ENCODE results near the gene PRDX5.

PRDX5 gene

GRCh38 chr11:64292460-64293254, 25.3 kb upstream of the PRDX5 start:
- Histone ChIP-seq H3K9me3 (ENCODE audit: severe bottlenecking) (no peaks in the 10 kb centered on the region), H3K4me3 (ENCODE audit: severe bottlenecking) (no peak overlapping the region), H3K36me3 (ENCODE audit: low read depth) (no peaks in the 10 kb centered on the region), H3K27ac (ENCODE audit: poor library complexity, severe bottlenecking) (no peak overlapping the region), H3K27me3 (ENCODE audit: insufficient read depth, poor library complexity, severe bottlenecking) (peaks cover 30% of the 10 kb centered on the region), H3K4me1 (ENCODE audit: insufficient read depth, poor library complexity, severe bottlenecking) (no peaks in the 10 kb centered on the region)
- ATAC-seq (ENCODE audit: low read depth) (no peak), DNase-seq (ENCODE audit: low spot score) (no peak)
- no peak for TF ChIP-seq CTCF (IDR thresholded peaks at IDR 0.05; ENCODE audit: poor library complexity, severe bottlenecking)

GRCh38 chr11:64294774-64295173, 23.1 kb upstream of the PRDX5 start:
- H3K27me3 ChIP-seq (ENCODE audit: insufficient read depth, poor library complexity, severe bottlenecking) = peaks cover 40% of the 10 kb centered on the region
- no peak for DNase-seq (ENCODE audit: low spot score)
- H3K36me3 ChIP-seq (ENCODE audit: low read depth) = no peaks in the 10 kb centered on the region

GRCh38 chr11:64295760-64296159, 22.2 kb upstream of the PRDX5 start:
- Histone ChIP-seq H3K4me1 (ENCODE audit: insufficient read depth, poor library complexity, severe bottlenecking) (no peaks in the 10 kb centered on the region), H3K27me3 (ENCODE audit: insufficient read depth, poor library complexity, severe bottlenecking) (peaks cover 48% of the 10 kb centered on the region), H3K27ac (ENCODE audit: poor library complexity, severe bottlenecking) (no peak overlapping the region), H3K9me3 (ENCODE audit: severe bottlenecking) (no peaks in the 10 kb centered on the region), H3K4me3 (ENCODE audit: severe bottlenecking) (no peak overlapping the region), H3K36me3 (ENCODE audit: low read depth) (no peaks in the 10 kb centered on the region)
- TF ChIP-seq CTCF (IDR thresholded peaks at IDR 0.05; ENCODE audit: poor library complexity, severe bottlenecking) = no peak
- no peak for DNase-seq (ENCODE audit: low spot score)
- no peak for ATAC-seq (ENCODE audit: low read depth)

More at GRCh38 chr11:64294774-64295173, 23.1 kb upstream of the PRDX5 start:
- TF ChIP-seq CTCF (IDR thresholded peaks at IDR 0.05; ENCODE audit: poor library complexity, severe bottlenecking) = no peak
- ATAC-seq (ENCODE audit: low read depth) = no peak
- H3K4me3 ChIP-seq (ENCODE audit: severe bottlenecking) = no peak overlapping the region
- H3K9me3 ChIP-seq (ENCODE audit: severe bottlenecking) = no peaks in the 10 kb centered on the region
- H3K27ac ChIP-seq (ENCODE audit: poor library complexity, severe bottlenecking) = no peak overlapping the region
- H3K4me1 ChIP-seq (ENCODE audit: insufficient read depth, poor library complexity, severe bottlenecking) = no peaks in the 10 kb centered on the region

GRCh38 chr11:64296236-64296635, 21.7 kb upstream of the PRDX5 start:
- ATAC-seq (ENCODE audit: low read depth) (no peak), DNase-seq (ENCODE audit: low spot score) (no peak)
- Histone ChIP-seq H3K27ac (ENCODE audit: poor library complexity, severe bottlenecking) (no peak overlapping the region), H3K4me1 (ENCODE audit: insufficient read depth, poor library complexity, severe bottlenecking) (no peaks in the 10 kb centered on the region), H3K27me3 (ENCODE audit: insufficient read depth, poor library complexity, severe bottlenecking) (peaks cover 45% of the 10 kb centered on the region), H3K9me3 (ENCODE audit: severe bottlenecking) (no peaks in the 10 kb centered on the region), H3K4me3 (ENCODE audit: severe bottlenecking) (no peak overlapping the region), H3K36me3 (ENCODE audit: low read depth) (no peaks in the 10 kb centered on the region)
- no peak for TF ChIP-seq CTCF (IDR thresholded peaks at IDR 0.05; ENCODE audit: poor library complexity, severe bottlenecking)

All from RWPE2 (cell line).